Nephron progenitor cell (in vitro differentiated cells): ENCODE data around the gene NBEAL2.

ENCODE experiments used
- DNase-seq: peaks from one replicate; pipeline ENCODE4 v3.0.0; 2021
- H3K27ac Mint-ChIP-seq: 2 replicates; pipeline ENCODE4 v1.8.0; 2021; ENCODE audit warnings: mild to moderate bottlenecking, moderate library complexity, mixed read lengths
- H3K27me3 Mint-ChIP-seq: 2 replicates; pipeline ENCODE4 v1.8.0; 2021; ENCODE audit warnings: mild to moderate bottlenecking, low read depth, mixed read lengths; ENCODE audit not compliant: poor library complexity
- H3K36me3 Mint-ChIP-seq: 2 replicates; pipeline ENCODE4 v1.8.0; 2021; ENCODE audit warnings: low read depth, mixed read lengths
- H3K4me1 Mint-ChIP-seq: 2 replicates; pipeline ENCODE4 v1.8.0; 2021; ENCODE audit warnings: mixed read lengths
- H3K4me3 Mint-ChIP-seq: 2 replicates; pipeline ENCODE4 v1.8.0; 2021; ENCODE audit warnings: mild to moderate bottlenecking, moderate library complexity, mixed read lengths
- H3K9me3 Mint-ChIP-seq: 2 replicates; pipeline ENCODE4 v1.8.0; 2021; ENCODE audit warnings: mild to moderate bottlenecking, moderate library complexity, mixed read lengths
- CTCF ChIP-seq: fragments of 200-600 bp; sonication (generic); IDR thresholded peaks from 2 replicates; pipeline ENCODE4 v1.5.0; 2021; ENCODE audit warnings: antibody characterized with exemption

NBEAL2 gene

DNA sequence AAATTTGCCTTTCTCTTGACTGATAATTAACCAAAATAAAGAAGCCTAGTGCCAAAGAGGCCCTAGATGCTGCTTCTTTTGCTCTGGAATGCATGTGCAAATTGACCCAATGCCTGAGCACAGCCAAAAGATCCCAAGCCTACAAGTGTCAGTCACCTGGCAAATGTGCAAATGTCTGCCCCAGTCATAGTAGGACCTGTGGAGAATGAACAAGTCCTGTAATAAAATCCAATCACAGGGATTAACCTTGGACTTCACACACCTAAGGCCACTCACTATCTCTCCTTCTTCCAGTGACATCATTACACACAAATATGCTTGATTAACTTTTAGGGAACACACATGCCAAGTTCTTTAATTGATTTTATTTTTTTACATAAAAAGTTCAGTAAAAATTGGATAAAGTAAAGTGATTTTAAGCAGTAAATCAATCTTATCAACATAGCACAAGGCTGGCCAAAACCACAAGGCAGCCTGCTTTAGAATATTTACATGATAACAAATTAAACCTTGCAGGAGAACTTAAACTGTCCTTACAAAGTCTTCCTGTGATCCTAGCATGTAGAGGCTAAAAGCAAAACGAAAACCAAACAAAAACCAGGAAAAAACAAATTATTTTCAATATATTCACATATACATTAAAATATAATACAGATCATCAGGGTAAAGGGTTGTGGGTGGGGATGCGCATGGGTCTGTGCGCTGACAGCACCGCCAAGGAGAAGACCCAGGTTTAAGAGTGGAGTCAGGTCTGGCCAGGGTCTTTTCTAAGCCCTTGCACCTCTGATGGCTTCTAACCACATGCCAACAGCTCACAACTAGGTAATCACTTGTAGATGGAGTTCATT is 36.8 kb downstream of the NBEAL2 start:
- H3K4me3 Mint-ChIP-seq = no peak overlapping the region
- H3K9me3 Mint-ChIP-seq = no peaks in the 10 kb centered on the region
- peaks cover 10% of the 10 kb centered on the region for H3K4me1 Mint-ChIP-seq
- TF ChIP-seq CTCF = no peak
- peaks cover 34% of the 10 kb centered on the region for H3K36me3 Mint-ChIP-seq
- no peaks in the 10 kb centered on the region for H3K27me3 Mint-ChIP-seq
- peak overlapping the region; percentile 73 for H3K27ac Mint-ChIP-seq
- no peak for DNase-seq

DNA sequence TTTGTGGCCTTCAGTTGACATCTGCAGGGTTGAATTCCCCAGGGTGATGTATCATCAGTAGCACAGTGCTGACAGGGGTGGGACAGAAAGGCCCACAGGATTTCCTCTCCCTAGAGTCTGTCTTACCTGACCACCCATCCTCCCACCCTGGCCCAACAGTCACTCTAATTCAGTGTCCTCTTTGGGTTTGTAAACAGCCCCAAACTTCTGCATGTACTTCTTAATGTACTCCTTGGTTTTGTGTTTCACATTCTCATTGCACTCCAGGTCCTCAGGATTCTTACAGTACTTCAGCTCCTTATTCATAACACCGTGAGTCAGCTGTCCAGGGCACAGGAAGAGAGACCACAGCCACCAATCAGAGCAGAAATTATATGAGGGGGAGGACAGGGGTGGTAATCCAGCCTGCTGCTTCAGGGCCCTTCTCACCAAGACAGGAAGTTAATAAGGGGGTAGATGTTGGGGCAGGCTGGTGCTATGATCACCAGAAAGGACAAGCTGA is 37.5 kb downstream of the NBEAL2 start:
- TF ChIP-seq CTCF = no peak
- peaks cover 34% of the 10 kb centered on the region for H3K36me3 Mint-ChIP-seq
- H3K27ac Mint-ChIP-seq = peak overlapping the region; percentile 73
- H3K9me3 Mint-ChIP-seq = no peaks in the 10 kb centered on the region
- H3K4me3 Mint-ChIP-seq = no peak overlapping the region
- H3K27me3 Mint-ChIP-seq = no peaks in the 10 kb centered on the region
- DNase-seq = no peak
- H3K4me1 Mint-ChIP-seq = peaks cover 10% of the 10 kb centered on the region

DNA sequence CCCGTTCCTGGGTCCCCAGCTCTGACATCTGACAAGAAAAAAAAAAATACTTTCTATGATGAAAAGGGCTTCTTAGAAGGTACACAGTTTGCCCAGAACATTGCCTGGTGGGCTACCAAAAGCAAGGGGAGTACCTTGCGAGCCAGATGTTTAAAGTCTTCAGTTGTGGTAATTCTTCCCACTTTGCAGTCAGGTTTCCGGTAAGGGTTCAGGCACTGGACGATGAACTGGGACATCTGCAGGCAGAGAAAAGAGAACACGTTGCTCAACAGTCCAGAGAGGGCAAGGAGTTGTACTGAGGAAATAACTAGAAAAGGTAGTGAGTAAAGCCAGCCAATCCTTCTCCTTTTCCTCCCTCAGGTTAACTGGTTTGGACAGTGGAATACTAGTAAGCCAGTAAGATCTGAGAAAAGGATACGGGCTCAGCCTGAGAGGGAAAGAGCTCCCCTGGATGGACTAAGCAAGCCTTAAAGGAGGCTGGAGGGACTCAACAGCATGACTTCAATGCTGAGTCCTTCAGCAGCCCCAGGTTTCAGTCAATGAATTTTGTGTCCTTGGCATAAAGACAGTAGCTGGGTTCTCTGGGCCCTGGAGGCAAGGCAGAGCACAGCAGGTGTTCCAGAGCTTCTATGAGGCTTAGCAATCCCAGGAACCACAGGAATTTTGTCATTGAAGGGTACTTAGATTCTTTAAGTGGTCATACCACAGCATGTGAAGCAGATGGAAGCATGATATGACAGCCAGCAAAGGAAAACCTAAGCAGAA is 38.2 kb downstream of the NBEAL2 start:
- Mint-ChIP-seq H3K27ac (no peak overlapping the region), H3K4me1 (peaks cover 10% of the 10 kb centered on the region), H3K27me3 (no peaks in the 10 kb centered on the region), H3K36me3 (peaks cover 34% of the 10 kb centered on the region), H3K9me3 (no peaks in the 10 kb centered on the region), H3K4me3 (no peak overlapping the region)
- no peak for TF ChIP-seq CTCF
- no peak for DNase-seq

DNA sequence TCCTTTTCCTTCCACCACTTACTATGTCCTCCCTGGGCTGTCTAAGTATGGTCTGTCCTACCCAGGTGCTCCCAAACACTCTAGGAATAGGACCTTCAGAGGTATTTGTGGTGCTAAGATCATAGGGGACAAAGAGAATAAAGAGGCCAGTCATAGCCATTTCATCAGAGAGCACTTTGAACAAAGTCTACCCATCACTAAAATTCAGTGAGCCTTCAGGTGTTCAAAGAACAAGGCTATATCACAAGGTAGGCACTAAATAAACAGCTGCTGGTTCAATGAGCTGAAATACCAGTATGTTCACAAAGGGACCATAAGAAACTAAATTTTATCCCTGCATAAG is 38.8 kb downstream of the NBEAL2 start:
- Mint-ChIP-seq H3K9me3 (no peaks in the 10 kb centered on the region), H3K4me3 (no peak overlapping the region), H3K27me3 (no peaks in the 10 kb centered on the region), H3K4me1 (peaks cover 10% of the 10 kb centered on the region), H3K27ac (no peak overlapping the region), H3K36me3 (peaks cover 34% of the 10 kb centered on the region)
- no peak for DNase-seq
- no peak for TF ChIP-seq CTCF

- no peak for TF ChIP-seq CTCF
- Mint-ChIP-seq H3K4me3 (no peak overlapping the region), H3K9me3 (no peaks in the 10 kb centered on the region), H3K27me3 (no peaks in the 10 kb centered on the region), H3K27ac (no peak overlapping the region), H3K36me3 (peaks cover 29% of the 10 kb centered on the region), H3K4me1 (peaks cover 9% of the 10 kb centered on the region)
- DNase-seq = no peak
Observed at GRCh38 chr3:47019201-47019600, 39.7 kb downstream of the NBEAL2 start.
